GM19468 (cell line): Measurements from ENCODE around the gene CMBL.
A peak's percentile ranks its signal among the peaks of the same experiment; 100 is the strongest.
"Not testable (repeated sequence)": the region's sequence is repeated elsewhere in the genome, so short reads cannot be mapped to it uniquely, and the experiment has no call there.

Experiments
- ATAC-seq: cut with Tn5 transposase; IDR thresholded peaks from one replicate; pipeline ENCODE4 v1.9.1; 2021; ENCODE audit warnings: mild to moderate bottlenecking, moderate library complexity, moderate number of reproducible peaks; ENCODE audit not compliant: unreplicated experiment; ENCODE audit errors: extremely low read depth

CMBL gene

DNA sequence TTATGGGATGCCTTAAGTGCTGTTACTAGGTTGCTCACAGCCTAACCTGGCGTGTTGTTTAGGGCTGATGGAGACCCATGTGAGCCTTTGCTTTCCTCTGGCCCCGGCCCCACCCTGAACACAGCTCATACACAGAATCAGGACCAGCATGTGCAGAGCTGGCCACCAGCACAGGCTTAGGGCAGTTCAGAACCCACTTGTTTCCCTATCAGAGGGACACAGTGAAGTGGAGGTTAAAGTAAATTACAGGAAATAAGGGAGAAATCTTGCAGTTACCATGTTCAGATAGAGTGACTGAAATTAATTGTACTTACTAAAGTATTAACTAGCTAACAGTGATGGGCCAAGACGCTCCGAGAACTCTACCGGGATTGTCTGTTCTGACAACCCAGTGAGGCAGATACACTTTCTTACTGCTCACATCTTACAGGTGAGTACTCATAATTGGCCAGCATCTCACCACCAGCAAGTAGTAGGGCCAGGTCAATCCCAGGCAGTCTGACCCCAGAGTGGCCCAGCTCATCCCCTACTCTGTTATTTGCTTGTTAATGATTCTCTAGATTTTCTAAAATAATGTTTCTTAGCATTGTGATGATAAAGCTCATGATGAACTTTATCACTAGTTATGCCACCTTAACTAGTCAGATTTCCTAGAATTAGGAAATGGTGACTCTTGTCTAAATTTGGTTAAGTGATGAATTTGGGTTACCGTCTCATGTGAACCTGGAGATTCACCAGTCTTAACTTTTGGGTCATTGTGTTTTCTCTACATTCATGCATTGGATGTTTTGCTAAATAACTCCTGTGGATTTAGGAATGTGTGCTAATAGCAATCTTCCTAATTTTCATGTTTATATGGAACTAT, 42.2 kb downstream of the CMBL start:
- no peak for ATAC-seq

GRCh38 chr5:10264604-10265003, 43.1 kb downstream of the CMBL start:
- ATAC-seq = no peak

- no peak for ATAC-seq
These were observed 44.7 kb downstream of the CMBL start for GRCh38 chr5:10262995-10263394.

- no peak for ATAC-seq
These were observed 45.5 kb downstream of the CMBL start for GRCh38 chr5:10262121-10262774.

GRCh38 chr5:10261065-10261464, 46.6 kb downstream of the CMBL start:
- no peak for ATAC-seq

DNA sequence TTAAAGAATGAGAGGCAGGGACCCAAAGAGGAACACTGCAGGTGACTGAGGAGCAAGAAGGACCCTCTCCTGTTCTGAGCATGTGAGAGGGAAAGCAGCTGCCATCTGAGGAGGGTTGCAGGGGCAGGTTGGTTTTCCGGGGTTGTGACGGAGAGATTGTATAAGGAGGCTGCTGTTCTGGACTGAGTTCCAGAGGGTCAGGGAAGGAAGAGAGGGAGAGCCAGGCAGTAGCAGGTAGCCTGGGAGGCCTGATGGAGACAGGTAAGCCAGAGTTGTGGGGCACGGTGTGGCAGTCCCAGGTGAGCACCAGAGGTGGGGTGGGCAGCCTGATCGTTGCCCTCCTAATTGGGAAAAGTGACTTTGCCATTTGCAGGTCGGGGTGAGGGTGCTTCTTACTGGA, 47.8 kb downstream of the CMBL start:
- ATAC-seq = no peak

- ATAC-seq = no peak
These were observed 49.8 kb downstream of the CMBL start for GRCh38 chr5:10257870-10258269.

DNA sequence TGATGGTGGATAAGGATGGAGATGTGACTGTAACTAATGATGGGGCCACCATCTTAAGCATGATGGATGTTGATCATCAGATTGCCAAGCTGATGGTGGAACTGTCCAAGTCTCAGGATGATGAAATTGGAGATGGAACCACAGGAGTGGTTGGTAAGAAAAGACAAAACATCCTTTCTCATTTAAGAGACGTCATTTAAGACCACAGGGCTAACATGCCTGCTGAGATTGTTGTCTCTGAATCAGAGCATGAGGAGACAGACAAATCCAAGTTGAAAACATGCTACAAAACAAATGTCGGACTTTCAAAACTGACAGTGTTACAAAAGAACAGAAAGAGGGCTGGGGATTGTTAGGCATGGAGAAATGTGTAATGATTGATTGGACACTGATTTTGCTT, 53.0 kb downstream of the CMBL start:
- ATAC-seq = no peak

GRCh38 chr5:10253390-10253789, 54.3 kb downstream of the CMBL start:
- ATAC-seq = no peak

DNA sequence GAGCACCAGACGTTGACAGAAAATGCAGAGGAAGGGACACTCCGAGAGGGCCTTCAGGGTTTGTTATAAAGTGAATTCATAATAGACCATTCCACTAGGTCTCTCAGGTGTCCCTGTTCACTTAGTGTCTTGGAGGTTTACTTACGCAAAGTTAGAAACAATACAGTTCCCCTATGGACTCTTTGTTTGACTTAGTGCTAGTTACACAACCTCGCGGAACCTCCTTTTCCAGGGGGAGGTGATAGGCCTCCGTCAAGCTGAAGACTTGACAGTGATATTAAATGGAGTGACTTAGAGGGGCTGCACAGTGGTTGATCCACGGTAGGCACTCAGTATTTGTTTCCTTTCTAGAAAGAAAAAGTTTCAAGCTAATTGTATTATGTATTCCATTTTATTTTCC, 56.3 kb downstream of the CMBL start:
- no peak for ATAC-seq

- ATAC-seq = no peak
These were observed 56.9 kb downstream of the CMBL start for GRCh38 chr5:10250806-10251276.

DNA sequence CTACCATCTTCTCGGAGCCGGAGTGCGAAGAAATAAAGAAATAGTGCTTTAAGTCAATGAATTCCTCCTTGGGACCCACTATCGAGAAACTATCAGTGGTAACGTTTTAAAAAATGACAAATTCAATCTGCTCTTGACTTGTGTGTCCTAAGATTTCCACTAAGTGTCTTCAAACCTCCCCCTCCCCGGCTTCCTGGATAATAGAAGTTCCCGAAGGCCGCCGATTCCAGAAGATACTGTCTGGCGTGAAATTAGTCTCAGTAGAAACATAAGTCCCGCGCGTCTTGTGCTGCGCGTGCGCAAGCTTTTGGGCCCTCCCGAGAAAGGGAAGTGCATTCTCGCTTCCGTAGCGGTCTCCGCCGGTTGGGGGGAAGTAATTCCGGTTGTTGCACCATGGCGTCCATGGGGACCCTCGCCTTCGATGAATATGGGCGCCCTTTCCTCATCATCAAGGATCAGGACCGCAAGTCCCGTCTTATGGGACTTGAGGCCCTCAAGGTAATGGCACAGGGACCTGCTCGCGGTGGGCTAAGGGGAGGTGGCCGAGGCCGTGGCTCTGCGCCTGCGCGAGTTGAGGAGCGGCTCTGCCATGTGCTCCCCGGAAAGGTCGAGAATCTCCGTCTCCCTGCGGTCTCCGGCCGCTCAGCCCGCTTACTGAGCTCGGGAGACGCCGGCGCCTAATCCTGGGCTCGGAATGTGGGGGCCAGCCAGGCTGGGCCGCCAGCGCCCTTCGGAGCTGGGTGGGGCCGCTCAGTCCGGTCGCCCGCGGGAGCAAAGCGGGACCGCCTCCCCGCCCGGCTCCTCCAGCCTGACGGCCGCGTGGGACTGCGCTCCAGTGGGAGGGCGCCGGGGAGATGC, 57.5 kb downstream of the CMBL start, which contains the start of gene CCT5:
TSS of gene CCT5 (plus strand) at position 333 of the 858 bp plus-strand sequence. CDS start at position 394, 61 bp downstream.
- ATAC-seq = peak; percentile 86

- no peak for ATAC-seq
These were observed 59.1 kb downstream of the CMBL start for GRCh38 chr5:10248378-10249260.

DNA sequence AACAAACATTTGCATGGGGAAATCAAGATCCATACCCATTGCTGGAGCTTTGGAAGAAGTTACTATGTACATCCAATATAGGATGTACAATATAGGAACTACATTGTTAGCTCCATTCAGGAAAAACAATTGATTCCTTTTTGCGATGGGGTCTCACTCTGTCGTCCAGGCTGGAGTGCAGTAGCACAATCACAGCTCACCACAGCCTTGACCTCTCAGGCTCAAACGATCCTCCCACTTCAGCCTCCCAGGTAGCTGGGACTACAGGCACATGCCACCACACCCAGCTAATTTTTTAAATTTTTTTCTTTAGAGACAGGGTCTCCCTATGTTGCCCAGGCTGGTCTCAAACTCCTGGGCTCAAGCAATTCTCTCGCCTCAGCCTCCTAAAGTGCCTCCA, 60.5 kb downstream of the CMBL start:
- ATAC-seq = not testable (repeated sequence)

- no peak for ATAC-seq
These were observed 60.9 kb downstream of the CMBL start for GRCh38 chr5:10246761-10247160.

GRCh38 chr5:10244342-10244944, 63.3 kb downstream of the CMBL start:
- no peak for ATAC-seq

DNA sequence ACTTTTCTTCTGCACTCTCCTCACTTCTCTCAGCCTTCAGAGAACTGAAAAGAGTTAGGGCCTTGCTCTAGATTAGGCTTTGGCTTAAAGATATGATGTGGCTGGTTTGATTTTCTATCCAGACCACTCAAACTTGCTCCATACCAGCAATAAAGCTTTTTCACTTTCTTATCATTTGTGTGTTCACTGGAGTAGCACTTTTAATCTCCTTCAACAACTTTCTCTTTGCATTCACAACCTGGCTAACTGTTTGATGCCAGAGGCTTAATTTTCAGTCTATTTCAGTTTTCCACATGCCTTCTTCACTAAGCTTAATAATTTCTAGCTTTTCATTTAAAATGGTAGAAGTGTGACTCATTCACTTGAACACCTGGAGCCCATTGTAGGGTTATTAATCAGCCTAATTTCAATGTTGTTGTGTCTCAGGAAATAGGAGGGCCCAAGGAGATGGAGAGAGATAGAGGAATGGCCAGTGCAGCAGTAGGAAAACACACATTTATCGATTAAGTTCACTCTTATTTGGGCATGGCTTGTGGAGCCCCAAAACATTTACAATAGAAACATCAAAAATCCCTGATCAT, 64.0 kb downstream of the CMBL start:
- peak; percentile 13 for ATAC-seq

- no peak for ATAC-seq
These were observed 72.4 kb downstream of the CMBL start for GRCh38 chr5:10235350-10235749.

DNA sequence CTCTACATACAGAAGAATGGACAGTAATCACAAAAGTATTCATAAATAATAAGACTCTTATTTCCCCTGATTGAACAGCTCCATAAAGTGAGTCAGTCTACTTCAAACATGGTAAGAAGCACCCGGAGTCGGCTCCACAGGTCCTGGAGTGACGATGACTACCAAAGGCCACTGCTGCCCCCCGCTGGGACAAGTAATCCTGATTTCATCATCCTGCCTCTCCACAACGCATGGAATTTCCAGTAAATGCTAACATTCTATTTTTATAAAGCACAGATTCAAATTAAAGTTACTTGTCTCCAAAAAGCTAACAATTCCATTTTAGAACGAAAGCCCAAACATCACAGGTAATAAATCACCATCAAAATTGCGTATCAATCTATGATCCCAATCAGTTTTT, 74.2 kb downstream of the CMBL start:
- ATAC-seq = no peak
